Measurements from ENCODE around the gene RNF223.

RNF223 gene

DNA sequence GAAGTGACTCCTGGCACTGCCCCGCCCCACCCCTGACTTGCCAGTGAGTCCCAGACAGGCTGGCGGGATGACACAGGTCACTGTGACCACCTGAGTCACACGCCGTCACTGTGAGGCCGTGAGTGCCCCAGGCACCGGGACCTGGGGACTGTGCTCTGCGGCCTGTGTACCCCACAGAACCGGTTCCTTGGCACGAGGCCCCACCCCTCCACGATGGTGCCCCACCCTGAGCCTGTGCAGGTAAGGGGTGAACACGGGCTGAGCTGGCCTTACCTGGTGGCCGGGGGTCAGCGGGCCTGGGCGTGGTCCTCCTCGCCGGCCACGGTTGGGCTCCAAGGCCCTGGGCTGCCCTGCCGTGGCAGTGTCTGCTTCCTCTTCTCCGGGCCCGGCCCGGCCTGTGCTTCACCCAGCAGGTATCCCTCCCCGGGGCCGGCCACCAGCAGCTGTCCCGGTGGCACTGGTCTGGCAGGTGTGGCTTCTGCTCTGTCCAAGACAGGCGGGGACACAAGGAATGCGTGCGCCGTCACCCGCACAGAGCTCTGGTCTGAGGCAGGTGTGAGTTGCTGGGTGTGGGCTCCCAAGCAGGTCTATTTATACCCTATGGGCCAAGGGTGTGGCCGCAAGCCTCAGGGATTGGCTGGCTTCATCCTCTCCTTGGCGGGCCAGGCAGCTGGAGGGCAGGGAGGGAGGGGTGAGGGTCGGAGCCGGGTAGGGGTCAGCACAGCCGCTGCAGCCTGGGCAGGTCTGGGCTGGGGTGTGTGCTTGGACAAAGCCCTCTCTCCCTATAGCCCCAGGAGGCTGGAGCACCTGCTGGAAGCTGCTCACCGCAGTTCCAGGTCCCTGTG lies at the start of gene RNF223:
RNF223 (minus strand) TSS at position 564 of the 845 bp plus-strand sequence. CDS start 1,740 bp downstream, outside the sequence.
- no peak for DNase-seq (ENCODE audit: low read depth, low spot score)

DNA sequence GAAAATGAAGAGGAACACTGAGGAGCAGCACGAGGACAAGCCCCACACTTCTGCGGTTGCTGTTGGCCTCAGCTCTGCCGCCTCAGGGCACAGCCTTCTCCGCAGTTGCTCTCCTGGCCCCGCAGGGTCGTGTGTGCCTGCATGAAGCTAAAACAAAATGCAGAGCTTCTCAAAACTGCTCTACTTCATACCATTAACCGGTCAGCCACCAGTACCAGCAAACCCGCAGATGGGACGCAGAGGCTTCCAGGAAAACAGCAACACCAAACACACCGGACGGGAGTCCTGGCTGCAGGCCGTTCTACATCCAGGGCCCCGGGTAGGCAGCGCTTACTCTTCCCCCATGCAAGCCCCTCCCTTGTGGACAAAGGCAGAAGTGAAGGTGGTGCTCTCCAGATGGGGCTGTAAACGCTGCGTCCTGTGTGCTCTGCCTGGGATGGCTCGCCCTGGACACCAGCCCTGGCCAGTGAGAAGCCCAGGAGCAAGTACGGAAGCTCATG lies 48.9 kb upstream of the RNF223 start:
- no peak for DNase-seq (ENCODE audit: low read depth, low spot score)

DNA sequence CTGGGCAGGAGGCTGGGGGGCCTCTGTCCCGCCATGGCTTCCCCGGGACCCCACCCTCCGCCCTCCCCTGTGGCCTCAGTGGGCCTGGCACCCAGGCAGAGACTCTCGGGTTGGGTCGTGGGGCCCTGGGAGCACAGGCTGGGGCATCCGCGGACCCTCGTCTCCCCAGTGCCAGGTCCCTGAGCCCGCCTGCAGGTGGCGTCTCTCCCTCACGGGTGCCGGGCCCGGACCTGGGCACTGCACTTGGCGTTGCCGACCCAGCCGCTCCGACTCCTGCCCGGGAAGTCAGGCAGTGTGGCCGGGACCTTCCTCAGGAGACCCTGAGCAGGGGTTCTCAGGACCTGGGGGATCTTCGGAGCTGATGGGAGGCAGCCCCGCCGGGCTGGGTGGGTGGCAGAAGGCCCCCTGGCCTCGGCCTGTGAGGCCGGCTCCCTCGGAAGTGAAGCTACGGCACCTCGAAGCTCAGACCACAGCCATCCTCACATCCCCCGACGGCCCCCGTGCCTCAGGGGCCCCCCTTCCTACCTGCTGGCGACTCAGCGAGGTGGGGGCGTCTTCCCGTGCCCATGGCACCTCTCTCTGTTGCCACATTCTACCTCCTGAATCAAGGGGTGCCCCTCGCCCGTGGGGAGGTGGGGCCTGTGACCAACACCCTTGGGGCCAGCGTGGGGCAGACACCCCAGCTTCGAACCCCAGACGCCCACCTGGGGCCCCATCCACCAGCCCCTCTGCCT lies 48.1 kb upstream of the RNF223 start:
- DNase-seq (ENCODE audit: low read depth, low spot score), result peak; percentile 65

DNA sequence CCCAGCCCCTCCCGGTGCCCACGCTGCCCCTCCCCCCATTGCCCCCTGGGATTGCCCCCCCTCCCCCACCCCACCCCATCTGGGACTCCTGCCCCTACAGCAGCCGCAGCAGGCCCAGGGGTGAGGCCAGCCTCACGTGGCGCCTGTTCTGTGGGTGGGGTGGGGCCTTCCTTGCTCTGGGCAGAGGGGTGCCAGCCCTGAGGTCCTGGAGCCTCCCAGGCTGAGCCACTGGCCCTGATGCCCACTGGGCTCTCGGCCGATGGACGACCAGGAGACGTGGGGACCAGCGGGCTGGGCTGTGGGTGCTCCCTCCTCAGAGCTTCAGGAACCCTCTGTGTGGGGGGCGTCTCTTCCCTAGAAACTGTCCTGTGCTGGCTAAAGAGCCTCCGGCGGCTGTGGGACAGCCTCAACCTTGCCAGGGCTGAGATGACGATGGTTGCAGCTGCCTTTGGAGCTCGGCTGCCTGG lies 47.5 kb upstream of the RNF223 start:
- DNase-seq (ENCODE audit: low read depth, low spot score), result no peak

DNA sequence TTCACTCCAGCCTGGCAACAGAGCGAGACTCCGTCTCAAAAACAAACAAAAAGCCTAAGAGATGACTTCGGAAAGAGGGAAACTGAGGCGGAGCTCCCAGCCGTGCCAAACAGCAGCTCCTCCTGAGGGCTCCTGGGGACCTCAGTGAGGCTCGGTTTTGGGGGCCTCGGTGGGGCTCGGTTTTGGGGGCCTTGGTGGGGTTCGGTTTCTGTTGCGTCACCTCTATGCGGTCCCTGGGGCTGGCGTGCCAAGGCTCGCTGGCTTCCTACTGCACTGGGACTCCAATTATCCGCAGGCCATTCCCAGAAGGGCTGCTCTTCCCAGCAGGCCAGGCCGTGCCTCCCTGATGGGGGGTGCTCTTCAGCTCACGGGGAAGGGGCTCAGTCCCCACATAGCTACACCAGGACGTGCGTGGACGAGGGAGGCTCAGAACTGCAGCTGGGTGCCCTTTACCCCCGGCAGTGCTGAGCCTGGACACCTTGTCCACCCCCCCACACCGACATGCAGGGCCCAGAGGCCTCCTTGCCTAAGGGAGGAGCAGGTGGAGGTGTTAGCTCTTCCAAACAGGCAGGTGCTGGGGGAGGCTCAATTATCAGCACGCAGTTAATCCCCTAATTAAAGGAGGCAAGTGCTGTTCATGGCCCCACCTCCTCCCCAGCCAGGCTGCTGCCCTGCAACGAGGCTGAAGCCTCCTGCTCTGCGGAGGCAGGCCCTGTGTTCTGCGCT lies 46.9 kb upstream of the RNF223 start:
- no peak for DNase-seq (ENCODE audit: low read depth, low spot score)

DNA sequence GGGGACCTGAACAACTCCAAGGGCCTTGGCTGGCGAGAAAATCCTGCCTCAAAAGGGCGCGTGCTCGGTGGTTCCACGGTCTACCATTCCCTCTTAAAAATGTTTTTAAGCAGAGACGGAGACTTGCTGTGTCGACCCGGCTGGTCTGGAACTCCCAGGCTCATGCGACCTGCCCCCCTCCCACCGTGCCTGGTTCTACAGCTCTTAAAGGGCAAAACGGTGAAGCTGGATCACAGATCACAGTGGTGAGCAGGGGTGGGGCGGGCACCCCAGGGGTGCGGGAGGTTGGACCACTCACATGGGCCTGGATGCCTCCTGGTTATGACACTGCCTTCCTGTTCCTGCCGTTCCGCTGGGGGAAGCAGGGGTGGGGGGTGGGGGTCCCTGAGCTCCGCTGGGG lies 46.0 kb upstream of the RNF223 start:
- no peak for DNase-seq (ENCODE audit: low read depth, low spot score)

DNA sequence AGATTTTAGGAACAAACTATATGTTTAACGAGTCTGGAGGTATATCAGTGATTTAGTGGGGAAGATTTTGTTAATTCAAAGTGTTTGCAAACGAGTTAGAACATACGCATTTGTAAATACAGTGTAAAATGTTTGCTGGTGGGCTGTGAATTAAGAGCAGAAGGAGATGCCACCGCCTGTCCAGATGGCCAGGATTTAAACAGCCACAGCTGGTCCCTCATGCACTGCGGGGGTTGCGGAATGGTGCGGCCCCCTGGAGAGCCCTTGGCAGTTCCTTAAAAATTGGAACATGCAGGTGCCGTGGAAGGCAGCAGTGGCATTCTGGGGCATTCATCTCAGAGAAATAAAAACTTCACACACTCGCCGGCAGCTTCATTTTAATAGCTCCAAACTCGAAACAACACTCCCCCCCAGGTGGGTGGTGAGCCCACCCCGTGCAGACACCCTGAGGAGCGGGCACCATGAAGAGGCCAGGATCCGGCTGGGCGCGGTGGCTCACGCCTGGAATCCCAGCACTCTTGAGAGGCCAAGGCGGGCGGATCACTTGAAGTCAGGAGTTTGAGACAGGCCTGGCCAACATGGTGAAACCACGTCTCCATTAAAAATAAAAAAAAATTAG lies 45.3 kb upstream of the RNF223 start:
- no peak for DNase-seq (ENCODE audit: low read depth, low spot score)

DNA sequence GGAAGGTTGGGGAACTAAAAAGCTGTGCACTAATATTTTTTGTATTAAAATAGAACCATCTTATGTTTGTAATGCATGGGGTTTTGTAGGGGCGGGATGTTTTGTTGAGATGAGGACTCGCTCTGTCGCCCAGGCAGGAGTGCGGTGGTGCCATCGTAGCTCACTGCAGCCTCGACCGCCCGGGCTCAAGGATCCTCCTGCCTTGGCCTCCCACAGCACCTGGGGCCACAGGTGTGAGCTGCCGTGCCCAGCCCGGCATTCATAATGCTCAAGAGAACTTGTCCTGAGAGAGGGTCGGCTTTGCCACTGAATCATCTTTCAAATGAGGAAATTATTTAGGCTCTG lies 44.7 kb upstream of the RNF223 start:
- DNase-seq (ENCODE audit: low read depth, low spot score), result no peak

DNA sequence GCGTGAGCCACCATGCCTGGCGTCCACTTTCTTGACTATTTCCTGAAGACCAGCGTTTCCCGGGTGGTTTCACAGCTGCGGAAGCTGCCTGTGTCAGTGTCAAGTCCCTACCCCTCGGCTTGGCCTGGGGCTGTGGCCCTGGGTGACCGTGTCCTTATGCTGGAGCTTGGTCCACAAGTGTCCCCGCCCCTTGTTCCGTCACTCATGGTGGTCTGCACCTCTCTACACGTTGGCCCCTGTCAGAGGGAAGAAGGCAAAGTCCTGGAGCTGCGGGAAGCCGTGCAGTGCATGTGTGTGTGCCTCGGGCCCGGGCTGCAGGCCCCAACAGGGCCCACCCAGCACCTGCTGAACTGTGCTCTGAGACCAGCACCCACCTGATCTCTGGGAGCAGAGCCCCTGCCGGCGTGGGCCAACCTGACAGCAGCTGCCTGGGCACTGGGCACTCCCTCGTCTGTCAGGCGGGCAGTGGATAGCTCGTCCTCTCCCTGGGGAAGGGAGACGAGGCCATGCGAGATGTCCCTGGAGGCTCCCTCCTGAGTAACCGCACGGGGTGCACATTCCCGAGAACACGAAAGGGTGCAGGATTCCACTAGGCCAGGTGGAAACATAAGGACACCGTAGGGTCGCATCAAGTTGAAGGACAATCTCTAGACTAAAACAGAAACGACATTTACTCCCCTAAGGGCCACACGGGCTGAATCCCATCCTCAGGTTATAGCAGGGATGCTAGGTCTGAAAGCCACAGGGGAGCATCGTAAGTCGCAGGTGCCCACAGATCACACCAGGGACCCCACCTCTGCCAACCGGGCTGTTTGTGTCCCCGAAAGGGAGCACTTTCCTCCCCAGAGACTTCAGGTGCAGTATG lies 44.1 kb upstream of the RNF223 start:
- no peak for DNase-seq (ENCODE audit: low read depth, low spot score)

DNA sequence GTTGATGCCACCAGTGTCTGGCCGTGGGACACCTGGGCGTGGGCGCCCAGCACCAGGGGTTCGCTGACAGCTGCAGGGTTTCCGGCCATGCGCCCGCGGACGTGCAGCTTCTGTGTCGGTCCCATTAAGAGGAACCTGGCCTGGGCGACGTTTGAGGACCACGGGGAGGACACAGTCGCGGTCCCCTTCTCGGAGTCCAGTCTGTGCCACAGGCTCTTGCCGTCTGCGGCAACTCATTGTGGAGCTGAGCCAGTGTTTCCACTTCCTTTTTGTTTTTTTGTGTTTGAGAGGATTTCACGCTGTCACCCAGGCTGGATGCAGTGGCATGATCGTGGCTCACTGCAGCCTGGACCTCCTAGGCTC lies 43.3 kb upstream of the RNF223 start:
- no peak for DNase-seq (ENCODE audit: low read depth, low spot score)

DNA sequence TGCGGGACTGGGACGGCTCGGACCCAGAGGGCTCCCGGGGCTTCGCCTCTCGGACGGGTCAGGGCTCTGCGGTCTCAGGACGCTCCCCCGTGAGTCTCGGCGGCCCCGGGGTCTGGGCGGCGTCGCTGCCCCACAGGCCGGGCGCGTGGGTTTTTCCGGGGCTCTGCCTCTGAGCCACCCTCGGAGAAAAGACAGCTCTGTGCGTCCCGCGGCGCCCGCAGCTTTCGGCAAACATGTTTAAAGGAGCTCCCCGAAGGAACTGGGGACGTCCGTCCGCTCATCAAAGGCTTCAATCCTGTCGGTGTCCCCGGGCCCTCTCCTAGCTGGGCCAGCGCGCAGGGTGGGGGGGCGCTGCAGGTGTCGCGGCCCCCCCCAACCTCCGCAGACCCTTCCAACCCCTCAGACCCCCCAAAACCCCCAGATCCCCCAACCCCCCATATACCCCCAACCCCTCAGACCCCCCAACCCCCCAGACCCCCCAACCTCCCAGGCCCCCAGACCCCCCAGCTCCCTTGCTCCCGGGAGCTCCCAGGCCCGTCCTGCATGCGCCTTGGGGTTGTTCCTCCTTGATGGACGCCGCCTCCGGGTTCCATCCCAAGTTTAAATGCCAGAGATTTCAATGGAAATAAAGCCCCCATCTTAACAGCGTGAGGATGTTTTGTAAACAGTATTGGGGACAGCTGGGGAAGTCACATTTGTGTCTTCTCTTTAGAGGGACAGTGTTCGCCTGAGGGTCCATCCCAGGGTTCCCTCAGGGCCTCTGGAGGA lies 42.8 kb upstream of the RNF223 start:
- DNase-seq (ENCODE audit: low read depth, low spot score), result no peak

DNA sequence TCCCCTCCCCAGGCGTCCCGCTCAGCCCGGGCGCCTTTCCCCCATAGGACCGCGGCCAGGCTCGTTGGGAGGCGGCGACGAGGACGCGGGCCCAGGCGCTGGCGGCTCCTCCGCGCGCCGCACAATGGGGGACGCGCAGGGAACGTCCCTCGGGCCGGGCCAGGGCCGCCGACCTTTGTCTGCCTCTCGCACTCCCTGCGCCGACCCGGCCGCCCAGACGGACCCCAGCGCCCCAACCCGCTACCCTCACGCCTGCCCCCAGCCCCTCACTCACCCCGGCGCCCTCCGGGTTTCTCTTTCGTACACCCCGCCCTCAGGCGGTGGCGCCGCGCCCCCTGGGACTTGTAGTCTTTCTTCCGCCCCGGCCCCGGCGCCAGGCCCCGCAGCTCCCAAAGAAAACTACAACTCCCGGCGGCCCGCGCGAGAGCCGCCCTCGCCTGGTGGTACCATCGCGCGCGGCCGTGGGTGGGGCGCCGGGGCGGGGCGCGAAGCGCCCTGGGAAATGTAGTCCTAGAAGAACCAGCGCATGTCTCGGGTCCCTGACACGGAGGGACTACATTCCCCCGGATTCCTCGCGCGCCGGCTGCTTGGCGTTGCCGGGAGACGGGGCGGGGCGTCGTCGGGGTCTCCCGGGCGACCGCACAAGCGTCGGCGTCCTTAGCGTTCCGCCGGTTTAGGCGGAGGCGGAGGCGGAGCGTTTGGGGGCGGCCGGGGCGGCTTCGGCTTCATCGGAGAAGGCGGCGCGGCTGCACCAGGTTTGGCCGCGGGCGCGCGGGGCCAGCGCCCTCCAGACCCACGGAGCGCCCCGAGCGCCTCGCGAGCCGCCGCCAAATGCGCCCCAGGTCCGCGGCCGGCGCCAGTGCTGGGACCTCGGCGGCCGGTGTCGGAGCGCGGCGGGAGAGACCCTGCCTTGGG lies 41.9 kb upstream of the RNF223 start, which contains the start of gene C1orf159:
C1orf159 (minus strand) TSS at position 304 of the 915 bp plus-strand sequence. CDS start 24,546 bp downstream, outside the sequence.
- DNase-seq (ENCODE audit: low read depth, low spot score), result peak; percentile 99

DNA sequence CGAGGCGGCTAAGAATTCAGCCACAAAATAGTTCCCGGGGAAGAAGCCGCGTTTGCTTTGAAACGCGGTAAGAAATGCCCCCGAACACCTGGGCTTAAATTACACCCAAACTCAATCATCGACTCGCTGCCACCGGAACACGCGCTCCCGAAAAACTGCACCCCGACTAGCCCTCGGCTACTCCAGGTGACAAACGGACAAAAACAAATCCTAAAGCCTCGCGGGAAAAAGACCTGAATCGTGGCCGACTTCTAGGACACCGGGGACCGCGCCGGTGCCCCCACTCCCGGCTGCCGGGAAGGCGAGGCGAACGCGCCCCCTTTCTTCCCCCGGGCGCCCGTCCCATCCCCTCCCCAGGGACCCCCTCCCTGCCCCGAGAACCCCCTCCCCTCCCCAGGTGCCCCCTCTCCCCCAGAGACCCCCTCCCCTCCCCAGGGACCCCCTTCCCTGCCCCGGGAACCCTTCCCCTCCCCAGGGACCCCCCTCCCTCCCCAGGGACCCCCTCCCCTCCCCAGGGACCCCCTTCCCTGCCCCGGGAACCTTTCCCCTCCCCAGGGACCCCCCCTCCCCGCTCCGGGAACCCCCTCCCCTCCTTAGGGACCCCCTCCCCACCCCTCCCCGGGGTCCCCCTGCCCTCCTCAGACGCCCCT lies 41.2 kb upstream of the RNF223 start:
- DNase-seq (ENCODE audit: low read depth, low spot score), result no peak

DNA sequence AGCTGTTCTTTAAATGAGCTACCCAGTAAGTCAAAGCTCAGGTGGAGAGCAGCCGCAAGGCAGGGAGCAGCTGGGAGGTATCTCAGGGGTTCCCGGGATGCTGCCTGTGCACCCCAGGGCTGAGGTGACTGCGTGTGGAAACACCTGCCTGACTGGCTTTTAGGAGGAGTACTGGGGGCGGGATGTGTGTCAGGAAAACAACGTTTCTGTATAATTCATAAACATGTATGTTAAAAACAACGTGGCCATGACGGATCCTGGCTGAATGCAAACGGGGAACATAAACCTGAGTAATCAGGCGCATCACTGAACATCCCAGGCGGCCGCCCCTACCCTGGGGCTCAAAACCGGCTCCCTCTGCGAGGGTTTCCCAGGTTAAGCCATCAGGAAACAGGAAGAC lies 40.3 kb upstream of the RNF223 start:
- no peak for DNase-seq (ENCODE audit: low read depth, low spot score)

DNA sequence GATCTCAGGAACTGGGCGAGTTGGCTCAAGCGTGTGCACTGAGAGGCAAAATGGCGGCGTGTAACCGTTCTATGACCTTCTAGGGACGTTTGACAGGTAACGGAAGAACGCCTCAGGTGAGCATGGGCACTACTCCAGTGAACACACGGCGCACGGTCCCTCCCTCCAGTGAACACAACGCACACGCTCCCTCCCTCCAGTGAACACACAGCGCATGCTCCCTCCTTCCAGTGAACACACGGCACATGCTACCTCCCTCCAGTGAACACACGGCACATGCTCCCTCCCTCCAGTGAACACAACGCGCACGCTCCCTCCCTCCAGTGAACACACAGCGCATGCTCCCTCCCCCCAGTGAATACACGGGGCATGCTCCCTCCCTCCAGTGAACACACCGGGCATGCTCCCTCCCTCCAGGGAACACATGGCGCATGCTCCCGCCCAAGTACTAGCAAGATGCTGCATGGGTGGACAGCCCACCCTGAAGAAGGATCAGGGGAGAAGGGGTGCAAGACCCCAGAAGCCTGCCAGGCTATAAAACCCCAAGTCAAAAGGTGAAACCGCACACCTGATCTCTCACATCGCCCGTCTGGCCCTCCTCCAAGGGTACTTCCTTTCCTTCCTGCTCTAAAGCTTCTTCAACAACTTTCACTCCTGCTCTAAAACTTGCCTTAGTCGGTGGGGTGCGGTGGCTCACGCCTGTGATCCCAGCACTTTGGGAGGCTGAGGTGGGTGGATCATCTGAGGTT lies 38.3 kb upstream of the RNF223 start:
- no peak for DNase-seq (ENCODE audit: low read depth, low spot score)

DNA sequence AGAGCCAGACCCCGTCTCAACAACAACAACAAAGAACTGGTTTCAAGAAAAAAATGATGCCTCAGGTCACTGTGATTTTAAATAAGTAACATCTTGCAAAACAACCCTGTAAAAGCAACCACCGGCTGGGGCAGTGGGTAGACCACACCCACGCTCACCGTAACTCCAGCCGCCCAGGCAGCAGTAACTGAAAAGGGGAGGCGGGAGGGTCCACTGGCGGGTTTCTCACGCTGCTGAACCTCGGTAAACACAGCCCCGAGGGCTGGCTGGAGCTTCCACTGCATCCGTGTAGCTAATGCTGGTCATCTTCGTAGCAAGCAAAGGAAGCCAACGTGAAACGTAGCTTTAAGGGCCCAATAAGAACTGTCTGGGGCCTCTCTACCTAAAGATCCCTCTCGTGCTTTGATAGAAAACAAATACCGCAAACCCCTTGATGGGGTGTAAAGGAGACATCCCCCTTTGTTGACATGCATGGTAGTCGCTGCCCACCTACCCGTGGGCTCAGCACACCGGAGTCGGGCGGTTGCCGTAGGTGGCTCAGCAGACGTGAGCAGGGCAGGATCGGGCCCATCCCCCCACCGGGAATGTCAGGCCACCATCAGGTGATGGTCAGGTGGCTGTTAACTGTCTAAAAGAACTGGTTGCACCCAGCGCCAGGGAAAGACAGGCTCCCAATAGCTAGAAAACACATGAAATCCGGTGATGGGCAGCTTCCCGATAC lies 37.6 kb upstream of the RNF223 start:
- DNase-seq (ENCODE audit: low read depth, low spot score), result no peak

DNA sequence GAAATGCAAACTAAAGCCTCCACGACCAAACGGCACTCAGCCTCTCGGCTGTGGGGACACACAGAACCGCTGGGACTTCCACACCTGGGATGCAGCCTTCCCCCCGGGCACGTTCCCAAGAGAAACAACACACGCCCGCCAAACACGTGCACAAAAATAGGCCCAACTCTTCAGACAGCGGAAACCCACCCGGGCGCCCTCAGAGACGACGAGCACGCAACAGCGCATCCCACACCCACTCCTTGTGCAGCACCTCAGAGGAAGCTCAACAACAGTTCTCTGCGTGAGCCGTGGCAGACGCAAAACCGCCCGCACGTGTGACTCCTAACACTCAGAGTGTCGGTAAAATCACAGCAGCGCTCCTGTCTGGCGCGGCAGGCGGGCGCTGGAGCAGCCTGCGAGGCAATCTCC lies 36.5 kb upstream of the RNF223 start:
- no peak for DNase-seq (ENCODE audit: low read depth, low spot score)

All from activated naive CD8-positive, alpha-beta T cell treated with anti-CD3 and anti-CD28 coated beads, Interleukin-2, amount 50 U/mL, for 16 hours (primary cell).